Stimulated activated CD4-positive, alpha-beta T cell treated with anti-CD3 and anti-CD28 coated beads, Interleukin-12 subunit alpha, Interleukin-12 subunit beta, amount 100 ng/mL, for 48 hours (primary cell): ENCODE data around the gene YJU2.
"Not testable (repeated sequence)": the region's sequence is repeated elsewhere in the genome, so short reads cannot be mapped to it uniquely, and the experiment has no call there.

Source experiments
- DNase-seq, 3 donors: peaks; one replicate each; pipeline ENCODE4 v3.0.0-alpha.2; 2020; ENCODE audit warnings: low read depth in 2 of 3, low spot score in 1 of 3

YJU2 gene

DNA sequence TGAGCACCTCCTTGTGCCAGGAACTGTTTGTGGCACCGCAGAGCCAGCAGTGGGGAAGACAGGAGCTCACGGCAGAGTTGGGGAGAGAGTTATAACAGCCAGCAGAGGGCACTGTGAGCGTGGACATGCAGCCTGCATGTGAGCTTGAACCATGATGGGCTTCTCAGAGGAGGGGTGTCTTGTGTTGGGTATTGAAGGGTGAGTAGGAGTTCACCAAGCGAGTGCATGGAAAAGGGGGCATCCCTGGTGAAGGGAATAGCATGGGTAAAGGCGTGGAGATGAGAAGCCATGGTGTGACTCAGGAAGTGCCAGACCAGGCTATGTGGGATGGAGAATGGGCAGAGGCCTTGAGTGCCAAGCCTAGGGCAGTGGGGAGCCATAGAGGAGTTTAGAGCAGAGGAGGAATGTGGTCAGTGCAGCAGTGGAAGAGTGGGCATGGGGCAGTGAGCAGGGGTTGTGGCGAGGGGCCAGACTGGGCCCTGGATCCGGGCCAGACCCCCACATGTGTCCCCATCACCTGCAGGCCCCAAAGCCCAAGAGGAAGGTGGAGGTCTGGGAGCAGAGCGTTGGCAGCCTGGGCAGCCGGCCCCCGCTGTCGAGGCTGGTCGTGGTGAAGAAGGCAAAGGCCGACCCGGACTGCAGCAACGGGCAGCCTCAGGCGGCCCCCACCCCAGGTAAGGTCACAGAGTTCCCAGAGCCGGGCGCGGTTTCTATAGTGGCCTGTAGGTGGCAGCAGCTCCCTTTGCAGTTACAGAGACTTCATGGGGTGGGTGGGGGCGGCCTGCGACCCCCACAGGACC, 20.4 kb downstream of the YJU2 start:
- DNase-seq = peak; percentile 41 to 55 (median 42)

DNA sequence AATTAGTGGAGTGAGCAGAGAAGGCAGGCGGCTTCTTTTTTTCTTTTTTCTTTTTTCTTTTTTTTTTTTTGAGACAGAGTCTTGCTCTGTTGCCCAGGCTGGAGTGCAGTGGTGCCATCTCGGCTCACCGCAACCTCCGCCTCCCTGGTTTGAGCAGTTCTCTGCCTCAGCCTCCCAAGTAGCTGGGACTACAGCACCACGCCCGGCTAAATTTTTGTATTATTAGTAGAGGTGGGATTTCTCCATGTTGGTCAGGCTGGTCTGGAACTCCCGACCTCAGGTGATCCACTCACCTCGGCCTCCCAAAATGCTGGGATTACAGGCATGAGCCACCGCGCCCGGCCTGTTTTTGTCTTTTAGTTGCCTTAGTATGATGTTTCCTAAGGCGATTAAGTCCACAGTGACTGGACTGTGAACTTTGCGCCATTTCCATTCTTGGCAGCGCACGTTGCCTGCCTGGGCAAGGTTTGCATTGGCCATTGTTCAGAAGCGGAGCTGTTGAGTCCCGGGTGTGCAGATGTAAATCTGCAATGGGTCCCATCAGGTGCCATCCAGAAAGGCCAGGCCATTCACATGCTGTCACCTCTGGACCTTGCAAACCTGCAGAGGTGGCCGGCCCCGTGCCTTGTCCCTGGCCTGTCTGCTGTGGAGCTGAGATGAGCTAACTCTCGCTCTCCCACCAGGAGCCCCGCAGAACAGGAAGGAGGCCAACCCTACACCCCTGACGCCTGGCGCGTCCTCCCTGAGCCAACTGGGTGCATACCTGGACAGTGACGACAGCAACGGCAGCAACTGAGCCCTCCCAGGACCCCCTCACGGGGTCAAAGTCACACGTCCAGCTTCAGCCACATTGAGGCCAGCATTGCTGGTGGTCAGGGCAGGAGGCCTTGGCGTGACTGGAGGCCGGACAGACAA, 21.3 kb downstream of the YJU2 start:
- DNase-seq = no peak

DNA sequence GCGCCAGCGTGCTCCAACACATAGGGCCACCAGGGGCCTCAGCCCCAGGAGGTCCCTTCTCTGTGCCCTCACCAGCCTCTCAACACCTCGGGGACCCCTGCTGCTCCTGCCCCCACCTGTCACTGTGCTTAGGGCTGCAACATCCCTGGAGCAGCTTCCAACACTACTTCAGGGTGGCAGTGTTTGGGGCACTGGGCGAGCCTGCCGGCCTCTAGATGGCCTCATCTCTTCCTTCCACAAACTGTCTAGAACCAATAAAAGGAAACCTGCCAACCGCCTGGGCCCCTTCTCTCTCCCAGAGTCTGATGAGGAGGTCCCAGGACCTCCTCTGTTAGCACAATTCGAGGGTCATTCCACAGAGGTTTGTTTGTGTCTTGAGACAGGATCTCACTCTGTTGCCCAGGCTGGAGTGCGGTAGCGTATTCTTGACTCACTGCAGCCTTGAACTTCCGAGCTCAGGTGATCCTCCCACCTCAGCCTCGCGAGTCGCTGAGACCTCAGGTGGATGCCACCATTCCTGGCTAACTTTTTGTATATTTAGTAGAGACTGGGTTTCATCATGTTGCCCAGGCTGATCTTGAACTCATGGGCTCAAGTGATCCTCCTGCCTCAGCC, 22.0 kb downstream of the YJU2 start:
- DNase-seq = no peak

DNA sequence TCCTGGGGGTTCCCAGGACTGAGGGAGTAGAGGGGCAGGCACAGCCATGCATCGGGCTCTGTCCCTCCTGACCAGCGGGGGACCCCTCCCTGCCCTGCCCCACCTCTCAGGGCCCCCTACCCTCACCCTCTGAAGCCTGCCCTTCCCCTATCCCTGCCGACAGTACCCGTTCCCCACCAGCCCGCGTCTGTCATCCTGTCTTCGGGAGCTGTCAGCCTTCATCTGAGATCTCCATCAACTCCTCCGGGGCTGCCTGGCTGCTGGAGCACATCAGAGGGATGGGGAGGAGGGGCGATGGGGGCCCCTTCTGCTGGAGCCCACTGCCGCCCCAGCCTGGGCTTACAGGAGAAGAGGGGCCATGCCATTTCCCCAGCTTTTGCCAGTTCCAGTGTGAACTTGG, 26.0 kb downstream of the YJU2 start:
- no peak for DNase-seq

DNA sequence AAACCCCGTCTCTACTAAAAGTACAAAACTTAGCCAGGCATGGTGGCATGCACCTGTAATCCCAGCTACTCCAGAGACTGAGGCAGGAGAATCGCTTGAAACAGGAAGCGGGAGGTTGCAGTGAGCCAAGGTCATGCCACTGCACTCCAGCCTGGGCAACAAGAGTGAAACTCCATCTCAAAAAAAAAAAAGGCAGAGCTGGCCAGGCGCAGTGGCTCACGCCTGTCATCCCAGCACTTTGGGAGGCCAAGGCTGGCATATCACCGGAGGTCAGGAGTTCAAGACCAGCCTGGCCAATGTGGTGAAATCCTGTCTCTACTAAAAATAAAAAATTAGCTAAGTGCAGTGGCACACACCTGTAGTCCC, 27.4 kb downstream of the YJU2 start:
- DNase-seq = not testable (repeated sequence)

DNA sequence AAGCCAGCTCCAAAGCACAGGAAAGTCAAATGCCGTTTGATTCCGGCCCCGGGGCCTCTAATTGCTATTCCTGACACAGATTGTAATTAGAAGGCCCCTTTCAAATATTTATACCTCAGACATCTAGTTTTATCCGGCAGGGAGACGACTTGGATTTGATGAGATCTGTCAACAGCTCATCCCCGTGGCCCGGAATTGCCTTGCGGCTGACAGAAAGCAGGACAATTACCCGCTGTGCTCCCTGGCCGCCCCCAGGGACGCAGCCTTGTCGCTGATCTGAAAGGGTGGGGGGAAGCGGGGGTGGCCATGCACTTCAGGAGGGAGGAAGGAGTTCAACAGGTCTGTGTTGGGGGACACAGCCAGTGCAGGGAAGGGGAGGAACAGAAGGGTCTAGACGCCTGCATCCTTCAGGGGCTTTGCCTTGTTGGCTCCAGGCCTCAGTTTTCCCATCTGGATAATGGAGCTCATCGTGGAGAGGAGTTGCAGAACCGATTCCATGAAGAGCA, 30.4 kb downstream of the YJU2 start:
- DNase-seq = no peak

DNA sequence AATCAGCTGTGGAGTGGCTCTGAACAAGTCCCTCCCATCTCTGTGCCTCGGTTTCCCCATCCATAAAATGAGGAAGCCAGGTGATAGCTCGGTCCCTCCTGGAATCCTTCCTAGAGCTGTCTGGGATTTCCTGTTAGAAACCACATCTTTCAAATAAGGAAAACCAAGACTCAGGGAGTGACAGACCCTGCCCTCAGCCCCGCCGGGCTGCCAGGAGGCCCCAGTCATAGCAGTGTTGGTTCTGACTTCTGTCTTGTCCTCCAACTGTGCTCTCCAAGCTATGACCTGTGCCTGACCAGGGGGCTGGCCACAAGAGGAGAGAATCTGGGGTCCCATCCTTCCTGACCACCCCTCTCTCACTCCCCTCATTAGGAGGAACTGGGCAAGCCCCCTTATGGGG, 31.1 kb downstream of the YJU2 start:
- no peak for DNase-seq

DNA sequence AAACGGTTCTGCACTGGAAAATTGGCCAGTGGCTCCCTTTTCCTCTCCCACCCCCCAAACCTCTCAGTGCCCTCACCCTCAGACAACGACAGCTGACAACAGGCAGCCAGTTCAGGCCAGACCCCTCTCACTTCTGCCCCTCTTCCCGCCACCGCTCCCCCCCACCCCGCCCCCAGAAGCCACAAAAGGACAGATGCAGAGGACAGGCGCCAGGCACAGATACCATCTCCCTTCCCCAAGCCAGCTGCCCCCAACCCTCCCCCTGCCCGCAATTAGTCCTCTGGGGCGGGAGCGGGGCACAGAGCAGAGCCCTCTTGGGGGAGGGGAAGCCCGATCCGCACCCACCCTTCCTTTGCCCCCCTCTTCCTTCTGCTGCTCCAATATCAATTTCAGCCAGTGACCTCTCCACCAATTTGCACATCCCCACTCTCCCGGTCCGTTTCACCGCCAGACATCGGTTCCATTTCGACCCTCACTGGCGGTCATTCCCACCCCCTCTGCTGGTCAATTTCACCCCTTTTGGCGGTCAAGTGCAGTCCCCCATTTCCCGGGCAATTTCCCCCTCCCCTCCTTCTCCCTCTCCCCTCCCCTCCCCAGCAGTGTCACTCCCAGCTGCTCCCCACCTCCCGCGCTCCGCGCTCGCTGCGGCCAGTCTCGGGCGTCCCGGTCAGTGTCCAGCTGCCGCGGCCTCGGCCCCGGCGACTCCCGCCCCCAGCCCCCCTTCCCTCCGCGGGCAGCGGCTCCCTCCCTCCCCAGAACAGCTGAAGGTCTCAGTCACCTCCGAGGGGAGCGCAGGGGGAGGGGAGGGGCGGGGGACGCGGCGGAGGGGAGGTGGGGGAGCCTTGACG, 31.8 kb downstream of the YJU2 start, which contains the start of gene SHD:
Gene SHD (plus strand): TSS at position 848 of the 848 bp plus-strand sequence. CDS start 798 bp downstream, outside the sequence.
- DNase-seq = no peak

DNA sequence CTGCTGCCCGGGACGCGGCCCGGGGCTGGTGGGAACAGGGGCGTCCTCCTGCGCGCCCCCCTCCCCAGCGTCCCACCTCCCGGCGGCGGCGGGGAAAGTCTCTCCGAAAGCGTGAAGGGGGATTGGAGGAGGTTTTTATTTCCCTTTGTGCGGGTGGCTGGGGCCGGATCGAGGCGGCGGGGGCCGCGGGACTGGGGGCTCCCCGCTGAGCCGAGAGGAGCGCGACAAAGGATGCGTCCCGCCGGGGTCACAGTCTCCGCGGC, 32.3 kb downstream of the YJU2 start:
- no peak for DNase-seq

DNA sequence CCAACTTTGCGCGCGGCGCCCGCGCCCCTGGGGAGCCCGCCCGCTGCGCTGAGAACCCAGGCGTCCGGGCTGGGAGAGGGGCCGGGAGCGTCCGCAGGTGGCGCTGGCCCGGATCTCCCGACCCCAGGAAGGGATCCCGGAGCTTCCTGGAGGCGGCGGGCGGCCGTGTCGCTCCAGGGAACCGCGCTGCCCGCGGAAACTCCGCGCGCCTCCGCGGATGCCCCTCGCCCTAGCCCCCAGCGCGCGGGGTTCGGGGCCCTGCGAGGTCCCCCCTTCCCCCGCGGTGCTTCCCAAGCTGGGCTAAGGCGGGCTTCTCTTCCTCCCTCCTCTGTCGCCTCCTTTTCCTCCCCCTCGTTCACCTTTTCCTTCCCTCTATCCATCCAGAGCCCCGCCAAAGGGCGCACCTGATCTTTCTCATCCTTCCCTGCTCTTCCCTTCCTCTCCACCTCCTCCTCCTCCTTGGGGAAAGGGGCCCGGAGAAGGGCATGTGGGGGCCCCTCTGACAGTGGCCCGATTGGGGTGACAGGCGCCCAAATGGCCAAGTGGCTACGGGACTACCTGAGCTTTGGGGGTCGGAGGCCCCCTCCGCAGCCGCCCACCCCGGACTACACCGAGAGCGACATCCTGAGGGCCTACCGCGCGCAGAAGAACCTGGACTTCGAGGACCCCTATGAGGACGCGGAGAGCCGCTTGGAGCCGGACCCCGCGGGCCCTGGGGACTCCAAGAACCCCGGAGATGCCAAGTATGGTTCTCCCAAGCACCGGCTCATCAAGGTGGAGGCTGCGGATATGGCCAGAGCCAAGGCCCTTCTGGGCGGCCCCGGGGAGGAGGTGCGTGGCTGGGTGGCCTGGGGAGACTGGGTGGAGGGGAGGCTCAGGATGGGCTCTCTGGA, 32.9 kb downstream of the YJU2 start:
- DNase-seq = no peak

DNA sequence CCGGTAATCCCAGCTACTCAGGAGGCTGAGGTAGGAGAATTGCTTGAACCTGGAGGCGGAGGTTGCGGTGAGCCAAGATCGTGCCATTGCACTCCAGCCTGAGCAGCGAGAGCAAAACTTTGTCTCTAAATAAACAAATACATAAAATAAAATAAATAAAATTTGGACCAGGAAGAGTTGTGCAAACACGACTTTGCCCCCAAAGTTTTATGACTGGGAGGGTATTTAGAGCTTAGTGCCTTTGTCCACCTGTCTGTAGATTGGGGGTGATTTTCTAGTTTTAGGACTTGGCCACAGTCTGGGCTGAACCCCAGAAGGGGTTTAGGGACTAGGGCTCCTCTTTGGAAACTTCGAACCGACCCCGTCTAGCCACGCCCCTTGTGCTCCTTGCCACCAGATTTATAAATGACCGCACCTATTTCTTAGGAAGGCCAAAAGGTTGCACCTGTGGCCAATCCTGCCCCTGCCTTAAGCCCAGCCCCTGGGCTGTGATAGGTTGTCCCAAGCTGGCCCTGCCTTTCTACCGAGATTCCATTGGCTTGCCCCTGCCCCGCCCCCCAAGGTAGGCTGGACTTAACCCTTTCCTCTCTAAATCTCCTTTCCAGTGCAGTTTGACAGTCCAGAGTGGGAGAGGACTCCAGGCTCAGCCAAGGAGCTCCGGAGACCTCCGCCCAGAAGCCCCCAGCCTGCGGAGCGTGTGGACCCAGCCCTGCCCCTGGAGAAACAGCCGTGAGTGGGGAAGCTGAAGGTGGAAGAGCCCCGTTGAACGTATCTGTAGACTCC, 37.5 kb downstream of the YJU2 start:
- peak in 1 of 3 donors; percentile 12 for DNase-seq

DNA sequence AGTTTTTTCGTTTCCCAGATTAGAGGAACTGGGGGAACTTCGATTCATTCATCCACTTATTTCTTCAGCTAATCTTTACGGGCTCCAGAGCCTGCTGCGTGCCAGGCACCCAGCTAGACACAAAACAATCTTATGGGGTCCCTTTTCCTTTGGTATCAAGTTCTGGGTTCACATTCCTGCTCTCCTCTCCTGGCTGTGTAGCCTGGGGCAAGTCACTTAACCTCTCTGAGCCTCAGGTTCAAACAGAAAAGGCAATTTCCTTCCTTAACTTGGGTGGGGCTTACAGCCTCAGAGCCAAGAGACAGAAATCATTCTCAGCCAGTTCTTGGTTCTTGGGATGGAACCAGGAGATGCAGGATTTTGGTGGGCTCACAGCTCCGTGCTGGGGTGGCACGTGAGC, 38.1 kb downstream of the YJU2 start:
- DNase-seq = no peak

DNA sequence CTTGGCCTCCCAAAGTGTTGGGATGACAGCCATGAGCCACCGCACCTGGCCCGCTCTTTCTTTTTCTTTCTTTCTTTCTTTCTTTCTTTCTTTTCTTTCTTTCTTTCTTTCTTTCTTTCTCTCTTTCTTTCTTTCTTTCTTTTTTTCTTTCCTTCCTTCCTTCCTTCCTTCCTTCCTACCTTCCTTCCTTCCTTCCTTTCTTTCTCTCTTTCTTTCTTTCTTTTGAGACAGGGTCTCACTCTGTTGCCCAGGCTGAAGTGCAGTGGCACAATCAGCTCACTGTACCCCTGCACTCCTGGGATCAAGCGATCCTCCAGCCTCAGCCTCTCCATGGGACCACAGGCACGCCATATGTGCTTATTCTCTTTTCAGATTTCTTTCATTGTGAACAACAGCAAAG, 39.3 kb downstream of the YJU2 start:
- not testable (repeated sequence) for DNase-seq

DNA sequence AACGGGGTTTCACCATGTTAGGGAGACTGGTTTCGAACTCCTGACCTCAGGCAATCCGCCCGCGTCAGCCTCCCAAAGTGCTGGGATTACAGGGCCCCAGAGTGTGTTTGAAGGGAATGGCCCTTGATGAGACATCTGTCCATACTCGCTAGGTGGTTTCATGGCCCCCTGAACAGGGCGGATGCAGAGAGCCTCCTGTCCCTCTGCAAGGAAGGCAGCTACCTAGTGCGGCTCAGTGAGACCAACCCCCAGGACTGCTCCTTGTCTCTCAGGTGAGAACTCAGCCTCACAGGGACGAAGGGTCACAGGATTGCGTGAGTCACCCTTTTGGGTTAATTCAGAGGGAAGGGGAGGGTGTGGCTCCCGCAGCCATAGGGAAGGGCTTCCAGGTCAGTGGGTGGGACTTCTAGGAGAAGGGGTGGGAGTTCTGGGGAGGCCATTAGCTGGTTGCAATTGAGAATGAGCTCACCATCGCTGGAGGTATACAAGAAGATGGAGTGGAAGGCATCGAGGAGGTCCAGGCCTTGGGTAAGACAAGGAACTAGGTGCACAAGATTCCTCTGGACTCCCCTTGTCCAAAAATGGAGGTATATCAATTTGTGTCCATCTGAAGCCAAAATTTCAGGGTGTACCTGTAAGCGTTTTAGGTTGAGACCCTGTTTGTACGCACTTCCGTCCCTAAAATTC, 41.4 kb downstream of the YJU2 start:
- DNase-seq = no peak

DNA sequence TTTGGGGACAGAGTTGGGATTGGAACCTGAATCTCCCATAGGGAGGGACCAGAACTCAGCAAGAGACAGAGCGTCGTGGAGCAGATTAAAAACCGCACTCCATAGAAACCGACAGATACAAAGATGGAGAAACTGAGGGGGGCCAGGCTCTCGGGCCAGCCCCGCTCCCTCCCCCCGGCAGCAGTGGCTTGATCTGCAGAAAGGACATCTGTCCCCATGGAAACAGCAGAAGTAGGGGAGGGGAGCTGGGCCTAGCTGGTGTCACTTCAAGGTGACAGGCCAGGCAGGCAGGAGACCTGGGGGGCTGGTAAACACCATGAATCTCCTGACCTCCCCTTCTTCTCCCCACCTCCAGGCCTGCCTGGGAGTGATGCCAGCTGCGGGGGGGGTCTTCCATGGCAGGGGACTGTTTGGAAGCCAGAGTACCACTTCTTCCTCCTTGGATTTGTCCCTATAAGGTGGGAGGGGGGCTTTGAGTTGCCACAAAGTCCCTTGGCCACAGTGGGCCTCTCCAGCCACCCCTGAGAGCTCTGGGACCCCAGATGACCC, 44.4 kb downstream of the YJU2 start:
- no peak for DNase-seq

DNA sequence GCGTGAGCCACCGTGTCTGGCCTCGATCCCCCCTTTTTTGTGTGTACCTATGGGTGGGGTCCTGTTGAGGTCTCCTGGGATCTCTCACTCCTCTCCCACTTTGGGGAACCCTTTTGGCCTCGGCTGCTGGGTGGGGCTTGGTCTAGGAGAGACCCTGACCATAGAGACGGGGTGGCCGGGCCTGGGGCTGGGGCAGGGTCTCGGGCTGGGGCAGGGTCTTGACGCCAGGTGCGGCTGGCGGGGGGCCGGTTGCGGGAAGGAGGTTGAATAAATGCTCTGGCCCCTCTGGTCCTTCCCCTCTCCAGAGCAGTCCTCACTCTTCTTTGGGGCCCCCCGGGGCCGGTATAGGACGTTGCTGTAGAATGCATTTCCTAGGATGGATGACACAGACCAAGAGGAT, 45.6 kb downstream of the YJU2 start:
- DNase-seq = no peak

DNA sequence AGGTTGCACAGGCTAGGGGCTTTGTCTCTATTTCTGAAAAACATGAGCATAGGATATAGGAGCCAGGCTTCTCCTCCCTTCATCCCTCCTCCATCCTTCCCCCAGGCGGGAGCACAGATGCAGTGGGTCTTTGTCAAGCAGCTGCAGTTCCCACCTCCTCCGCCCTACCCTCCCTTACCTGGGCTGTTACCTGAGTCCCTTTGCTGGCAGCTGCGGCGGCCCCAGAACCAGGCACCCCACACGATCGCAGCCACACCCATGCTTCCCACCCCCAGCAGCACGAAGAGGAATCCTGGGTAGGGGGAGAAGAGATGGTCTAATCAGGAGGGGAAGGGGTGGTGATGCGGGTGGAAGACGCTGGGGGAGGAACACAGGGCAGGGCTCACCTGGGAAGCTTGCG, 47.5 kb downstream of the YJU2 start:
- DNase-seq = no peak
